GM12865 (cell line): ENCODE measurements around the gene HSD17B3.

ENCODE experiments used
- DNase-seq: peaks from one replicate; pipeline ENCODE4 v3.0.0; 2010; ENCODE audit warnings: low read depth
- H3K4me3 ChIP-seq: 2 replicates; pipeline ENCODE4 v1.5.1; 2011; ENCODE audit warnings: mild to moderate bottlenecking, low read depth, low read length, control low read depth
- TF ChIP-seq, protein P1 (sequence below): IDR thresholded peaks from 2 replicates; pipeline ENCODE4 v1.5.1; 2011; ENCODE audit warnings: low read length, control low read depth, low read depth, inconsistent platforms; ENCODE audit not compliant: insufficient read depth; ENCODE audit errors: missing control alignments

HSD17B3 gene

DNA sequence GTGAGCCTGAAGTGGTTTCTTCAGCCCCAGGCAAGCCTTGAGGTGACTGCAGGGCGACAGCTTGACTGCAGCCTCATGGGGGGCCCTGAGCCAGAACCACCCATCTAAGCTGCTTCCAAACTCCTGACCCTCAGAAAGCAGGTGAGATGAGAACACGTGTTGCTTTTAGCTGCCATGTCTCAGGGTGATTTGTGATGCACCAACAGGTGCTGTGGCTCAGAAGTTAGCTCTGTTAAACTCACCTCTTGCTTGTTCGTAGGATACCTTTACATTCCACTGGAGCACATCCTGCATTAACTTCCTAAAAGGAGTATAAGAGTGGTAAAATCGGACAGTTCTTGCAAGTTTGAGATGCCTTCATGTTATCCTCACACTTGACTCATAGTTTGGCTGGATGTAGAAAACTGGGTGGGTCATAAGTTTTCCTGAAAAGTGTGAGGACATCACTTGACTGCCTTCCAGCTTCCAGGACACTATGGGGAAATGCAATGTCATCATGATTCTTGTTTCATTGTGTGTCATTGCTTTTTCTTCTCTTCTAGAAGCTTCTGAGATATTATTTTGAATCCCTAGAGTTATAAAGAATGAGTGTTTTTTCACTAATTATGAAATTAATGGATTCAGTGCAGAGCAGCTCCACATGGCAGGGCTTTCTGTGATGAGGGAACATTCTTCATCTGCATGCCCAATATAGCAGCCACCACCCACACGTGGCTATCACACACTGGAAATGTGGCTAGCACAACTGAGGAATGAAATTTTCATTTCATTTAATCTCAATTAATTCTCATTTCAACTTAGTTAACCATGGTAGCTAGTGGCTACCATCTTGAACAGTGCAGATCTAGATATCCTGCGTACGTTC, 92.3 kb downstream of the HSD17B3 start:
- DNase-seq: no peak
- no peak overlapping the region for H3K4me3 ChIP-seq
- TF ChIP-seq, protein P1, sequence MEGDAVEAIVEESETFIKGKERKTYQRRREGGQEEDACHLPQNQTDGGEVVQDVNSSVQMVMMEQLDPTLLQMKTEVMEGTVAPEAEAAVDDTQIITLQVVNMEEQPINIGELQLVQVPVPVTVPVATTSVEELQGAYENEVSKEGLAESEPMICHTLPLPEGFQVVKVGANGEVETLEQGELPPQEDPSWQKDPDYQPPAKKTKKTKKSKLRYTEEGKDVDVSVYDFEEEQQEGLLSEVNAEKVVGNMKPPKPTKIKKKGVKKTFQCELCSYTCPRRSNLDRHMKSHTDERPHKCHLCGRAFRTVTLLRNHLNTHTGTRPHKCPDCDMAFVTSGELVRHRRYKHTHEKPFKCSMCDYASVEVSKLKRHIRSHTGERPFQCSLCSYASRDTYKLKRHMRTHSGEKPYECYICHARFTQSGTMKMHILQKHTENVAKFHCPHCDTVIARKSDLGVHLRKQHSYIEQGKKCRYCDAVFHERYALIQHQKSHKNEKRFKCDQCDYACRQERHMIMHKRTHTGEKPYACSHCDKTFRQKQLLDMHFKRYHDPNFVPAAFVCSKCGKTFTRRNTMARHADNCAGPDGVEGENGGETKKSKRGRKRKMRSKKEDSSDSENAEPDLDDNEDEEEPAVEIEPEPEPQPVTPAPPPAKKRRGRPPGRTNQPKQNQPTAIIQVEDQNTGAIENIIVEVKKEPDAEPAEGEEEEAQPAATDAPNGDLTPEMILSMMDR: no peak

DNA sequence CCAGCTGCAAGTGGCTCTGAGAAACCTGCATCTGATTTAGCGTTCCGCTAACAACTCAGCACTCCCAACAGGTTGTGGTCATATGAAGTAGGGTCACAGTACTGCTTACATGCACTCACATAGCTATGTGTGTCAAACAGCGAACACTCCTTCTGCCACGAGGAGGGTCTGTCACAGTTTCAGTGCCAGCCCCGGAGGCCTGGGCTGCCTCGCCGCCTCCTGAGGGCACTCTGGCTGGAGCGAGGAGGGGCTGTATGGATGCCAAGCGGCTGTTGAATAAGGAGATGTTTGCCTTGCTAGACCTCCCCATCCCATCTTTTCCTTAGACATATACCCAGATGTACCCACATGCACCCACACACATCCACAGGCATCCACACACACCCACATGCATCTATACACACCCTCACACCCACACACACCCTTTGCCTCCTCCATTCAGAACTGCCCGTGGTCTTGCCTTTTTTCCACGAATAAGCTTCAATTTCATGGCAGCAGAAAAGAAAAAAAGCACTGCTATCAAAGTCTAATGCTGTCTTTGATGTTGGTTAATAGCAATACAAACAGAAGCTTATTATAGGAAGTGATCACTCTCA, 95.7 kb downstream of the HSD17B3 start:
- DNase-seq: no peak
- no peak overlapping the region for H3K4me3 ChIP-seq
- TF ChIP-seq, protein P1: no peak

DNA sequence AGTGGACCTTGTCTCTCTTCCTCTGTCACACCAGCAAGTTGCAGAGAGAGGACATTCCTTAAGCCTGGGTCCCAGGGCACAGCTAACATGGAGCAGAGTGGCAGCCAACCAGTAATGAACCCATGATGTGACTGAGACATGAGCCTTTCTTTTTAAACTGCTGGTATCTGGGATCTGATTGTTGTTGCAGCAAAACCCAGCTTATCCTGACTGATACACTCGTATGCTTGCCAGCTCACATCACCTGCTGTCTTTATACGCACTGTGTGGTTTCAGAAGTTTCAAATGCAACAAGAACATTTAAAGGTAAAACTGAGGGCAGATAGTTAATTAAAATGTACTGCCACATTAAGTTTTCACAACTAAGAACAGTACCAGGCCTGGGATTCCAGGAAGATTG, 97.1 kb downstream of the HSD17B3 start:
- H3K4me3 ChIP-seq: no peak overlapping the region
- DNase-seq: no peak
- TF ChIP-seq, protein P1: no peak

DNA sequence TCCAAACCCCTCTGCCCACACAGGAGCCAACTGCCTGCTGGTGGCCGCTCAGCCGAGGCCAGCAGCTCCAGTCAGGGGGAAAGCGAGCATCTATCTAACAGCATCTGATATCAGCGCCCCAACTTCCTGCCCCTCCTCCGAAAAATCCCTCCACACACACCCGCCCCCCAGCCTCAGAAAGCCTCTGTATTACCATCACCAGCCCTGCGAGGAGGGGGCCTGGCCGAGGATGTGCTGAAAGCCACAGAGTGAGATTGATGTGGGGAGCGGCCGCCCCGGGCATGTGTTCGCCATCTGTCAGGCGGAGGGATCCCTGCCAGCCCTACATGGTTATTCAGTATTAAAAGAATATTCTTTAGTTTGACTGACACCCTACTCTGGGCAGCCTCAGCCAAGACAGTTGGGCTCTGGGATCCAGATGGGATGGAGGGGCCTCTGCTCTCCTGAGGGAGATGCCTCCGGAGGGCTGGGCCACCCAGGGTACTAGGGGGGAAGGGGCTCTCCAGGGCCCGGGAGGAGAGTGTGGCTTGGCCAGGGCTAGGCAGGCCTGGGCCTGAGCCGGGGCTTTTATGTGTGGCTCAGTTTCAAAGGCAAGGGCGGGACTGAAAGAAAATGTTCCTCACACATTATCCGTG, 98.0 kb downstream of the HSD17B3 start:
- no peak overlapping the region for H3K4me3 ChIP-seq
- TF ChIP-seq, protein P1: no peak
- no peak for DNase-seq

DNA sequence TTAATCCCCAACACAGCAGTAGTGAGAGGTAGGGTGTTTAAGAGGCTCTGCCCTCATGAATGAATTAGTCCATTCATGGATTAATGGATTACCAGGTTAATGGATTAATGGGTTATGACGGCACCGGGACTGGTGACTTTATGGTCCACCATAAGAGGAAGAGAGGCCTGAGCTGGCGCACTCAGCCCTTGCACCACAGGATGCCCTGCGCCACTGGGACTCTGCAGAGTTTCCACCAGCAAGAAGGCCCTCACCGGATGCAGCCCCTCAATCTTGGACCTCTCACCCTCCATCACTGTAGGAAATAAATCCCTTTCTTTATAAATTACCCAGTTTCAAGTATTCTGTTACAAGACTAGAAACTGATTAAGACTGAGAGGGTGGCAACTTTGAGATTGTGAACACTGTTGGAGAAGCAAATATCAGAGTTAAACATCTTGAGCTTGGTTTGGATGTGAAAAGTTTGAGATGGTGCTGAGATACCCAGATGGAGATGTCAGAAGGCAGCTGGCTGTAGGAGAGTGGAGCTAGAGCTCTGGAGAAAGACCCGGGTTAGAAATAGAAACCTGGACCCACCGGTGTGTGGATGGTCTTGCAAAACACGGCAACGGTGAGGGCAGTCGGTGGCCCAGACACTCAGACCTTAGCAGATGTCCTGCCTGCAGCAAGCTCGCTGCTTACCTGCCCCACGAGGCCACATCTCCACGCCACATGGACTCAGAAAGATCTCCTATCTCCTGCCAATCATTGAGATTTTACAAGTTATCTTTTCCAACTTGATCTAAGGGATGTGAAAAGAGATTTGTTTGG, 98.8 kb downstream of the HSD17B3 start:
- no peak for DNase-seq
- TF ChIP-seq, protein P1: no peak
- no peak overlapping the region for H3K4me3 ChIP-seq

DNA sequence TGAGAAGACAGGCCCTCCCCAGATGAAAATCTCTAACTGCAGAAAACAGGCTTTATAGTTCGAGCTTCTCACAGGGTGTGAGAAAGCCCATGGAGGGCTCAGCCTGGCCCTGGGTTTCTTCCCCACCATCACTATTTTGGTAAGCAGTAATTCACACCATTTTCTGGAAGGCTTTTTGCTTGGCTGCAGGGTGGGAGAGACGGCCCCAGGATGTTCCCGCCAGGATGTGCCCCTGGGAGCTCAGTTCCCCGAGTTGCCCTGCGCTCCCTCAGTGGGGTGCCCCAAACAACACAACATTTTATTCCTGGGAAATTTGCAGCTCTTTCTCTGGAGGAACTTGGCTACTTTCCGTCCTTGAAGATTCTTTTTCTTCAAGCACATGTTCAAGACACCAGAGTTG, 100.8 kb downstream of the HSD17B3 start:
- DNase-seq: no peak
- H3K4me3 ChIP-seq: no peak overlapping the region
- TF ChIP-seq, protein P1: no peak
